Panc1 (cell line): ENCODE measurements around the gene CDK17.

ENCODE experiments used
- CTCF ChIP-seq: fragments of 450-650 bp; IDR thresholded peaks from 2 replicates; pipeline ENCODE4 v1.5.1; 2017; ENCODE audit warnings: mild to moderate bottlenecking
- POLR2AphosphoS5 ChIP-seq: IDR thresholded peaks from 2 replicates; pipeline ENCODE4 v1.6.1; 2012; ENCODE audit warnings: mild to moderate bottlenecking, low read depth, low read length, moderate library complexity
- TCF7L2 ChIP-seq: IDR thresholded peaks from 2 replicates; pipeline ENCODE4 v1.6.1; 2011; ENCODE audit warnings: mild to moderate bottlenecking, low read depth, low read length, inconsistent platforms
- TF ChIP-seq, protein P1 (sequence below), 2 experiments: IDR thresholded peaks; 2 replicates each; pipeline ENCODE4 v1.6.1; 2011 to 2012; ENCODE audit warnings: low read depth in 2 of 2, control low read depth in 1 of 2, low read length in 1 of 2, mild to moderate bottlenecking in 1 of 2, moderate library complexity in 1 of 2; ENCODE audit not compliant: insufficient read depth in 1 of 2

DNA sequence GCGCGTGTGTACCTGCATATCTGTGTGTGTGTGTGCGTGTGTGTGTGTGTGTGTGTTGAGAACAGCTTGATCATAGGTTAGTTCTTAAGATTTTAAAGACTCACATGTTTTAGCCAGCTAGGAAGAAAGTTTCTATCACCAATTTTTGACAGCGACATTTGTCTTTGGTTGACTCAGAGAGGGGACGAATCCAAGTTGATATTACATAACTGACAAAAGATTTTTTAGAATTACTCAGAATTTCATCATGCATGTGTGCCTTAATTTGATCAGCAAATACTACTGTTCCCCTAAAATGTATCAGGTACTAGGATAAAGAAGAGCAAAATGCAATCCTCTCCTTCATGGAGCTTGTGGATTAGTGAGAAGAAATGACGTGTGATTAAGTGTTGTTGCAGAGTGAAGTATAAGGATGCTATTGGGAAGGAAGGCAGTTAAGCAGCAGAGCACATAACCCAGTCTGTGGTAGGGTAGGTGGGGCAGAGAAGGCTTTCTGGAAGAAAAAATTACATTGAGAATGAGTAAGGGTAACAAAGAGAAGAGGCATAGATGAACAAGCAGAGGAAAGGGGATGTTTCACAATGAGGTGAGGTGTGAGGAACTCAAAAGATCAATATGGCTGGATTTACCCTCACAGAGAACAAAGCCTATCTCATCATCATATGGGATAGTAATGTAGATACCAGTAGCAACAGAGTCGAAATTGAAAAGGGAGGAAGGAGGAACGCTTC lies 128.6 kb downstream of the CDK17 start:
- TF ChIP-seq CTCF, result no peak
- TF ChIP-seq POLR2AphosphoS5, result no peak
- TF ChIP-seq, protein P1, sequence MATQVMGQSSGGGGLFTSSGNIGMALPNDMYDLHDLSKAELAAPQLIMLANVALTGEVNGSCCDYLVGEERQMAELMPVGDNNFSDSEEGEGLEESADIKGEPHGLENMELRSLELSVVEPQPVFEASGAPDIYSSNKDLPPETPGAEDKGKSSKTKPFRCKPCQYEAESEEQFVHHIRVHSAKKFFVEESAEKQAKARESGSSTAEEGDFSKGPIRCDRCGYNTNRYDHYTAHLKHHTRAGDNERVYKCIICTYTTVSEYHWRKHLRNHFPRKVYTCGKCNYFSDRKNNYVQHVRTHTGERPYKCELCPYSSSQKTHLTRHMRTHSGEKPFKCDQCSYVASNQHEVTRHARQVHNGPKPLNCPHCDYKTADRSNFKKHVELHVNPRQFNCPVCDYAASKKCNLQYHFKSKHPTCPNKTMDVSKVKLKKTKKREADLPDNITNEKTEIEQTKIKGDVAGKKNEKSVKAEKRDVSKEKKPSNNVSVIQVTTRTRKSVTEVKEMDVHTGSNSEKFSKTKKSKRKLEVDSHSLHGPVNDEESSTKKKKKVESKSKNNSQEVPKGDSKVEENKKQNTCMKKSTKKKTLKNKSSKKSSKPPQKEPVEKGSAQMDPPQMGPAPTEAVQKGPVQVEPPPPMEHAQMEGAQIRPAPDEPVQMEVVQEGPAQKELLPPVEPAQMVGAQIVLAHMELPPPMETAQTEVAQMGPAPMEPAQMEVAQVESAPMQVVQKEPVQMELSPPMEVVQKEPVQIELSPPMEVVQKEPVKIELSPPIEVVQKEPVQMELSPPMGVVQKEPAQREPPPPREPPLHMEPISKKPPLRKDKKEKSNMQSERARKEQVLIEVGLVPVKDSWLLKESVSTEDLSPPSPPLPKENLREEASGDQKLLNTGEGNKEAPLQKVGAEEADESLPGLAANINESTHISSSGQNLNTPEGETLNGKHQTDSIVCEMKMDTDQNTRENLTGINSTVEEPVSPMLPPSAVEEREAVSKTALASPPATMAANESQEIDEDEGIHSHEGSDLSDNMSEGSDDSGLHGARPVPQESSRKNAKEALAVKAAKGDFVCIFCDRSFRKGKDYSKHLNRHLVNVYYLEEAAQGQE (IDR thresholded peaks at IDR 0.05; ENCODE audit: insufficient read depth in 1 of 2, low read depth in 2 of 2, low read length in 1 of 2), result no peak
- no peak for TF ChIP-seq TCF7L2
